SU-DHL-6 (cell line): ENCODE results near the gene MUC13.

Experiments used
- H2AFZ ChIP-seq: fragments of 200-600 bp; sonication (generic); 2 replicates; pipeline ENCODE4 v1.6.1; 2014; ENCODE audit warnings: low read depth, mild to moderate bottlenecking, moderate library complexity, mixed read lengths, antibody characterized with exemption, low read length; ENCODE audit not compliant: severe bottlenecking
- H3F3A ChIP-seq: fragments of 200-600 bp; shearing (Covaris generic); 2 replicates; pipeline ENCODE4 v1.6.0; 2016; ENCODE audit warnings: antibody characterized with exemption, mild to moderate bottlenecking; ENCODE audit not compliant: insufficient read depth
- H3K27ac ChIP-seq: fragments of 200-600 bp; sonication (generic); 2 replicates; pipeline ENCODE4 v1.5.1; 2016; ENCODE audit warnings: low read depth, mild to moderate bottlenecking, low read length, moderate library complexity, mixed read lengths
- H3K27me3 ChIP-seq: fragments of 200-600 bp; sonication (generic), shearing (Covaris generic); 2 replicates; pipeline ENCODE4 v1.6.0; 2014; ENCODE audit warnings: mild to moderate bottlenecking, low read length
- H3K36me3 ChIP-seq: fragments of 200-600 bp; sonication (generic); 2 replicates; pipeline ENCODE4 v1.6.1; 2014; ENCODE audit warnings: mild to moderate bottlenecking, low read length, mixed read lengths
- H3K4me2 ChIP-seq: fragments of 300-600, 200-600 bp; shearing (Covaris generic), sonication (generic); 2 replicates; pipeline ENCODE4 v1.6.0; 2014; ENCODE audit warnings: low read length, low read depth, mild to moderate bottlenecking; ENCODE audit not compliant: poor library complexity, severe bottlenecking
- H3K4me3 ChIP-seq: fragments of 200-600 bp; sonication (generic); 2 replicates; pipeline ENCODE4 v1.5.1; 2014; ENCODE audit warnings: antibody characterized with exemption, low read length, mild to moderate bottlenecking, mixed read lengths; ENCODE audit not compliant: insufficient read depth, poor library complexity, severe bottlenecking
- H3K79me2 ChIP-seq: fragments of 200-600 bp; sonication (generic); 2 replicates; pipeline ENCODE4 v1.6.1; 2014; ENCODE audit warnings: mild to moderate bottlenecking, low read length, moderate library complexity; ENCODE audit not compliant: insufficient read depth
- H3K9ac ChIP-seq: fragments of 200-600 bp; sonication (generic); 2 replicates; pipeline ENCODE4 v1.7.0; 2014; ENCODE audit warnings: mild to moderate bottlenecking, low read length
- H3K9me2 ChIP-seq: fragments of 200-600 bp; sonication (generic); replicated peaks from 2 replicates; pipeline ENCODE4 v1.6.1; 2014; ENCODE audit warnings: low read length; ENCODE audit not compliant: insufficient read depth
- H3K9me3 ChIP-seq: fragments of 200-600 bp; sonication (generic); 2 replicates; pipeline ENCODE4 v1.6.1; 2014; ENCODE audit warnings: low read length, mixed read lengths; ENCODE audit not compliant: insufficient read depth
- H4K20me1 ChIP-seq: fragments of 200-600 bp; sonication (generic); 2 replicates; pipeline ENCODE4 v1.6.1; 2014; ENCODE audit warnings: low read depth, mild to moderate bottlenecking, antibody characterized with exemption, low read length, moderate library complexity, mixed read lengths
- EZH2phosphoT487 ChIP-seq: fragments of 200-600 bp; sonication (generic), shearing (Covaris generic); conservative IDR thresholded peaks from 2 replicates; pipeline ENCODE4 v1.6.1; 2018; ENCODE audit warnings: mild to moderate bottlenecking, antibody characterized with exemption, low read length, moderate library complexity, mixed read lengths
- TF ChIP-seq, protein P1 (sequence below): fragments of 200-600 bp; sonication (generic); IDR thresholded peaks from one replicate; pipeline ENCODE4 v1.5.1; 2017; ENCODE audit warnings: antibody characterized with exemption, mild to moderate bottlenecking, low read length, moderate library complexity; ENCODE audit not compliant: insufficient read depth, poor library complexity, severe bottlenecking

Gene MUC13

DNA sequence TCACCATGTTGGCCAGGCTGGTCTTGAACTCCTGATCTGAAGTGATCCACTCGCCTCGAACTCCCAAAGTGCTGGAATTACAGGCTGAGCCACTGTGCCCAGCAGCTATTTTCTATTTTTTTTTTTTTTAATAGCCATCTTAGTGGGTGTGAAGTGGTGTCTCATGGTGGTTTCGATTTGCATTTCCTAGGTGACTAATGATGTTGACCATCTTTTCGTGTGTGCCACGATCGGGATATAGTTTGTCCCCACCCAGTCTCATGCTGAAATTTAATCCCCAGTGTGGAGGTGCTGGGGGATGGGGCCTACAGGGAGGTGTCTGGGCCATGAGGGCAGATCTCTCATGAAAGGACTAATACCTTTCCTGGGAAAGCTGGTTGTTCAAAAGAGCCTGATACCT, 41.8 kb upstream of the MUC13 start:
- Histone ChIP-seq H4K20me1 (no peaks in the 10 kb centered on the region), H3K27ac (no peak overlapping the region), H3K79me2 (no peaks in the 10 kb centered on the region), H3K9me2 (no peaks in the 10 kb centered on the region), H3K4me3 (no peak overlapping the region), H3K27me3 (no peaks in the 10 kb centered on the region), H3K9me3 (no peaks in the 10 kb centered on the region), H3K4me2 (no peak overlapping the region), H3K36me3 (no peaks in the 10 kb centered on the region), H2AFZ (no peak overlapping the region), H3K9ac (no peak overlapping the region), H3F3A (no peaks in the 10 kb centered on the region)
- TF ChIP-seq EZH2phosphoT487, result no peak
- TF ChIP-seq, protein P1, sequence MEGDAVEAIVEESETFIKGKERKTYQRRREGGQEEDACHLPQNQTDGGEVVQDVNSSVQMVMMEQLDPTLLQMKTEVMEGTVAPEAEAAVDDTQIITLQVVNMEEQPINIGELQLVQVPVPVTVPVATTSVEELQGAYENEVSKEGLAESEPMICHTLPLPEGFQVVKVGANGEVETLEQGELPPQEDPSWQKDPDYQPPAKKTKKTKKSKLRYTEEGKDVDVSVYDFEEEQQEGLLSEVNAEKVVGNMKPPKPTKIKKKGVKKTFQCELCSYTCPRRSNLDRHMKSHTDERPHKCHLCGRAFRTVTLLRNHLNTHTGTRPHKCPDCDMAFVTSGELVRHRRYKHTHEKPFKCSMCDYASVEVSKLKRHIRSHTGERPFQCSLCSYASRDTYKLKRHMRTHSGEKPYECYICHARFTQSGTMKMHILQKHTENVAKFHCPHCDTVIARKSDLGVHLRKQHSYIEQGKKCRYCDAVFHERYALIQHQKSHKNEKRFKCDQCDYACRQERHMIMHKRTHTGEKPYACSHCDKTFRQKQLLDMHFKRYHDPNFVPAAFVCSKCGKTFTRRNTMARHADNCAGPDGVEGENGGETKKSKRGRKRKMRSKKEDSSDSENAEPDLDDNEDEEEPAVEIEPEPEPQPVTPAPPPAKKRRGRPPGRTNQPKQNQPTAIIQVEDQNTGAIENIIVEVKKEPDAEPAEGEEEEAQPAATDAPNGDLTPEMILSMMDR, result no peak

DNA sequence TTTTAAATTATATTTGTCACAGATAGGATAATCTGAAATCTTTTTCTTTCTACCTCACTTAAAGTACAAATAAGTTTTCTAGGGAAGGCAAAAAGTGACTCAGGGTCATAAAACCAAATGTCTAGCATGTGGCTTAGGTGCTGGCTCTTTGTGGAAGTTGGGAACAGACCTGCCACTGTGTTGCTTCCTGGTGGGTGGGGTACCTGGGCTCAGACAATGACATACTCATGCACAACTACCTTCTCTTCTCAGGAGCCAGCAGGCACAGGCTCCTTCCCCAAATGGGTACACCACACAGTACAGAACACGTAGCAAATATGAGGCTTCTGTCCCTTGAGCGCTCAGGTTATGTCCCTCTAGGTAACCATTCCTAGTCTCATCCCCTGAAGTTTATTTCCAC, 40.1 kb upstream of the MUC13 start:
- Histone ChIP-seq H3F3A (no peaks in the 10 kb centered on the region), H3K9me3 (no peaks in the 10 kb centered on the region), H3K79me2 (no peaks in the 10 kb centered on the region), H3K9me2 (no peaks in the 10 kb centered on the region), H3K9ac (no peak overlapping the region), H3K36me3 (no peaks in the 10 kb centered on the region), H3K27ac (no peak overlapping the region), H3K4me3 (no peak overlapping the region), H3K4me2 (no peak overlapping the region), H2AFZ (no peak overlapping the region), H3K27me3 (no peaks in the 10 kb centered on the region), H4K20me1 (no peaks in the 10 kb centered on the region)
- TF ChIP-seq, protein P1, result no peak
- no peak for TF ChIP-seq EZH2phosphoT487

DNA sequence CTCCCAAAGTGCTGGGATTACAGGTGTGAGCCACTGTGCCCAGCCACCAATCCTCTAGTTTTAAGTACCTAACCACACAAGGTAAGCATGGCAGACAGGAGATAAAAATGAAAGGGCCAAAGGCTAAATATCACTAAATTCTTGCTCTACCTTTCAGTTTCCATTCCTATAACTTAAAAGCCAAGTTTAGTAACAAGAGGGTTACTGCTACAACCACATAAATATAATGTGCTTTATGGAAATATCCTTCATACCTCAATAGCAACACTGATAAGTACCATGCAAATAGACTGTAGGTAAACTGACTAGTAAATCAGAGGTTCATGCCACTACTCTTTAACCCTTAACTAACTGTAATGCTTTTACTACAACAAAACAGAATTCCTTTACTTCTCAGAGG, 38.7 kb upstream of the MUC13 start:
- no peak overlapping the region for H3K9ac ChIP-seq
- H3K36me3 ChIP-seq, result no peaks in the 10 kb centered on the region
- TF ChIP-seq, protein P1, result no peak
- no peak for TF ChIP-seq EZH2phosphoT487
- no peaks in the 10 kb centered on the region for H3K27me3 ChIP-seq
- no peaks in the 10 kb centered on the region for H3K9me3 ChIP-seq
- no peaks in the 10 kb centered on the region for H4K20me1 ChIP-seq
- H3K4me2 ChIP-seq, result no peak overlapping the region
- no peaks in the 10 kb centered on the region for H3K79me2 ChIP-seq
- H2AFZ ChIP-seq, result no peak overlapping the region
- no peaks in the 10 kb centered on the region for H3K9me2 ChIP-seq
- no peak overlapping the region for H3K27ac ChIP-seq
- no peaks in the 10 kb centered on the region for H3F3A ChIP-seq
- no peak overlapping the region for H3K4me3 ChIP-seq
